Cardiac muscle cell (in vitro differentiated cells and primary cell): ENCODE results near the gene ZBTB9. TPM values are rescaled to one million over a fixed set of nuclear protein-coding genes. Genes with fewer than 3 reads are reported as not detected.

Source experiments
- DNase-seq, 2 donors: peaks; one replicate each; pipeline versions ENCODE4 v3.0.0 to v3.0.0-alpha.2; 2010 to 2017; ENCODE audit warnings: low read depth in 1 of 2, low spot score in 1 of 2
- H3K27ac ChIP-seq: fragments of 200-600 bp; sonication (generic); 2 replicates; pipeline ENCODE4 v1.5.1; 2016
- H3K27me3 ChIP-seq: fragments of 200-600 bp; sonication (generic); 2 replicates; pipeline ENCODE4 v1.6.0; 2016; ENCODE audit warnings: control low read depth
- H3K36me3 ChIP-seq: fragments of 200-600 bp; sonication (generic); 2 replicates; pipeline ENCODE4 v1.5.1; 2016; ENCODE audit warnings: control low read depth
- H3K4me1 ChIP-seq: fragments of 200-600 bp; sonication (generic); 2 replicates; pipeline ENCODE4 v1.8.1; 2017; ENCODE audit warnings: low read depth, mild to moderate bottlenecking, mixed run types
- H3K4me3 ChIP-seq: fragments of 200-600 bp; sonication (generic); 2 replicates; pipeline ENCODE4 v1.5.1; 2016; ENCODE audit warnings: mild to moderate bottlenecking
- H3K9me3 ChIP-seq: fragments of 200-600 bp; sonication (generic); 2 replicates; pipeline ENCODE4 v1.5.1; 2017; ENCODE audit warnings: low read depth, mild to moderate bottlenecking, control low read depth
- polyA plus RNA-seq: library from polyadenylated mRNA; unstranded; fragments of >200 nt; fragmentation: Nextera tagmentation; extraction: Ambion mirVana; gene quantifications from 2 replicates; pipeline ENCODE4 v1.2.1, GENCODE V29; 2016
- total RNA-seq: library from RNA; depleted of rRNA; stranded (reverse); fragments of >200 nt; gene quantifications from 2 replicates; pipeline ENCODE4 v1.2.3, GENCODE V29; 2016
- TF ChIP-seq, protein P1 (sequence below): IDR thresholded peaks from 2 replicates; pipeline ENCODE4 v1.5.1; 2012; ENCODE audit warnings: low read depth, mild to moderate bottlenecking, low read length

ZBTB9 gene
- total and polyA plus RNA-seq, 2 experiments from 2014 or later, result 5.5 to 9.5 TPM

DNA sequence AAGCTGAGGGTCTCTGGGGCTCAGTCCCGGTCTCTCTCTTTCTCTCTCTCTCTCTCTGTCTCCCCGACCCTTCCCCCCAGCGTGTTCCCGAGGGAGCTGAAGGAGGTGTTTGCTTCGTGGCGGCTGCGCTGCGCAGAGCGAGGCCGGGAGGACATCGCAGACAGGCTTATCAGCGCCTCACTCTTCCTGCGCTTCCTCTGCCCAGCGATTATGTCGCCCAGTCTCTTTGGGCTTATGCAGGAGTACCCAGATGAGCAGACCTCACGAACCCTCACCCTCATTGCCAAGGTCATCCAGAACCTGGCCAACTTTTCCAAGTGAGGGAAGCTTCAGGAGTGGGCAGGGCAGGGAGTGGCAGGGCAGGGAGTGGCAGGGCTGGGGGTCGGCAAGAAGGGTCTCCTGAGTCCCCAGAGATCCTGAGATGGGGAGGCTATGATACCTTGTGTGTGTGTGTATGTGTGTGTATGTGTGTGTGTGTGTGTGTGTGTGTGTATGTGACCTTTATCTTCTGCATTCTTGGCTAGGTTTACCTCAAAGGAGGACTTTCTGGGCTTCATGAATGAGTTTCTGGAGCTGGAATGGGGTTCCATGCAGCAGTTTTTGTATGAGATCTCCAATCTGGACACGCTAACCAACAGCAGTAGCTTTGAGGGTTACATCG lies 13.6 kb upstream of the ZBTB9 start:
- no peak overlapping the region for H3K27ac ChIP-seq
- H3K36me3 ChIP-seq, result peaks cover 55% of the 10 kb centered on the region
- H3K27me3 ChIP-seq, result no peaks in the 10 kb centered on the region
- DNase-seq, result no peak
- no peaks in the 10 kb centered on the region for H3K9me3 ChIP-seq
- TF ChIP-seq, protein P1, sequence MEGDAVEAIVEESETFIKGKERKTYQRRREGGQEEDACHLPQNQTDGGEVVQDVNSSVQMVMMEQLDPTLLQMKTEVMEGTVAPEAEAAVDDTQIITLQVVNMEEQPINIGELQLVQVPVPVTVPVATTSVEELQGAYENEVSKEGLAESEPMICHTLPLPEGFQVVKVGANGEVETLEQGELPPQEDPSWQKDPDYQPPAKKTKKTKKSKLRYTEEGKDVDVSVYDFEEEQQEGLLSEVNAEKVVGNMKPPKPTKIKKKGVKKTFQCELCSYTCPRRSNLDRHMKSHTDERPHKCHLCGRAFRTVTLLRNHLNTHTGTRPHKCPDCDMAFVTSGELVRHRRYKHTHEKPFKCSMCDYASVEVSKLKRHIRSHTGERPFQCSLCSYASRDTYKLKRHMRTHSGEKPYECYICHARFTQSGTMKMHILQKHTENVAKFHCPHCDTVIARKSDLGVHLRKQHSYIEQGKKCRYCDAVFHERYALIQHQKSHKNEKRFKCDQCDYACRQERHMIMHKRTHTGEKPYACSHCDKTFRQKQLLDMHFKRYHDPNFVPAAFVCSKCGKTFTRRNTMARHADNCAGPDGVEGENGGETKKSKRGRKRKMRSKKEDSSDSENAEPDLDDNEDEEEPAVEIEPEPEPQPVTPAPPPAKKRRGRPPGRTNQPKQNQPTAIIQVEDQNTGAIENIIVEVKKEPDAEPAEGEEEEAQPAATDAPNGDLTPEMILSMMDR, result no peak
- no peak overlapping the region for H3K4me3 ChIP-seq
- no peaks in the 10 kb centered on the region for H3K4me1 ChIP-seq

DNA sequence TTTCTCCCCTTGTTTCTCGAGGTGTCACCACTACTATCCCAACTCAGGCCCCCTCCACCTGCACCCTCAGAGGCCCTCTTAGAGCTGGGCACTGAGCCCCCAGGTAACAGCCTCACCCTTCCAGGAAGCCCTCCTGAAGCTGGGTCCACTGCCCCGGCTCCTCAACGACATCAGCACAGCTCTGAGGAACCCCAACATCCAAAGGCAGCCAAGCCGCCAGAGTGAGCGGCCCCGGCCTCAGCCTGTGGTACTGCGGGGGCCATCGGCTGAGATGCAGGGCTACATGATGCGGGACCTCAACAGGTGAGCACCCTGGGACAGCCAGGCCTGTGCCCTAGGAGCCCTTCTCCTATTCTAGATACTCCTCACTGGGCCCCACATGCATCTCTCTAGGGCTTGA lies 12.9 kb upstream of the ZBTB9 start:
- H3K36me3 ChIP-seq, result peaks cover 49% of the 10 kb centered on the region
- no peak overlapping the region for H3K27ac ChIP-seq
- TF ChIP-seq, protein P1, result no peak
- no peak for DNase-seq
- H3K4me3 ChIP-seq, result no peak overlapping the region
- no peaks in the 10 kb centered on the region for H3K27me3 ChIP-seq
- H3K4me1 ChIP-seq, result no peaks in the 10 kb centered on the region
- H3K9me3 ChIP-seq, result no peaks in the 10 kb centered on the region

DNA sequence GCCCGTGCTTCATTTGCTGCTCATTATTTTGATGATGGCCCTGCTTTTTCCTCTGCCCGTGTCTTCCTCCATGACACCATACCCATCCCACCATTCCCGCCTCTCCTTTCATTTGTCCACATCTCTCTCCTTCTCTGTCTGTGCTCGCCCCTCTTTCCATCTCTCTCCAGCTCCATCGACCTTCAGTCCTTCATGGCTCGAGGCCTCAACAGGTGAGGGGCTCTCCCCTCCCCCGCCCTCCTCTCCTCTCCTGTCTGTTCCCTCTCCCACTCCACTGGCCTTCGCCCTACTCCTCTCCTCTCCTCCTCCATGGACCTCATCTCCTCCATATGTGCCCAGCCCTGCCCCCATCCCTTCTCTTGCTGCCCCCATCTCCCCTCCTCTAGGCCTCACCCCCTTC lies 12.1 kb upstream of the ZBTB9 start:
- Histone ChIP-seq H3K27ac (no peak overlapping the region), H3K4me3 (no peak overlapping the region), H3K36me3 (peaks cover 50% of the 10 kb centered on the region), H3K27me3 (no peaks in the 10 kb centered on the region), H3K4me1 (no peaks in the 10 kb centered on the region), H3K9me3 (no peaks in the 10 kb centered on the region)
- TF ChIP-seq, protein P1, result no peak
- DNase-seq, result no peak

DNA sequence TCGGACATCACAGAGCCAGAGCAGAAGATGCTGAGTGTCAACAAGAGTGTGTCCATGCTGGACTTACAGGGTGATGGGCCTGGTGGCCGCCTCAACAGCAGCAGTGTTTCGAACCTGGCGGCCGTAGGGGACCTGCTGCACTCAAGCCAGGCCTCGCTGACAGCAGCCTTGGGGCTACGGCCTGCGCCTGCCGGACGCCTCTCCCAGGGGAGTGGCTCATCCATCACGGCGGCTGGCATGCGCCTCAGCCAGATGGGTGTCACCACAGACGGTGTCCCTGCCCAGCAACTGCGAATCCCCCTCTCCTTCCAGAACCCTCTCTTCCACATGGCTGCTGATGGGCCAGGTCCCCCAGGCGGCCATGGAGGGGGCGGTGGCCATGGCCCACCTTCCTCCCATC lies 11.4 kb upstream of the ZBTB9 start:
- TF ChIP-seq, protein P1, result no peak
- Histone ChIP-seq H3K4me3 (no peak overlapping the region), H3K36me3 (peaks cover 48% of the 10 kb centered on the region), H3K4me1 (no peaks in the 10 kb centered on the region), H3K9me3 (no peaks in the 10 kb centered on the region), H3K27me3 (no peaks in the 10 kb centered on the region), H3K27ac (no peak overlapping the region)
- no peak for DNase-seq

DNA sequence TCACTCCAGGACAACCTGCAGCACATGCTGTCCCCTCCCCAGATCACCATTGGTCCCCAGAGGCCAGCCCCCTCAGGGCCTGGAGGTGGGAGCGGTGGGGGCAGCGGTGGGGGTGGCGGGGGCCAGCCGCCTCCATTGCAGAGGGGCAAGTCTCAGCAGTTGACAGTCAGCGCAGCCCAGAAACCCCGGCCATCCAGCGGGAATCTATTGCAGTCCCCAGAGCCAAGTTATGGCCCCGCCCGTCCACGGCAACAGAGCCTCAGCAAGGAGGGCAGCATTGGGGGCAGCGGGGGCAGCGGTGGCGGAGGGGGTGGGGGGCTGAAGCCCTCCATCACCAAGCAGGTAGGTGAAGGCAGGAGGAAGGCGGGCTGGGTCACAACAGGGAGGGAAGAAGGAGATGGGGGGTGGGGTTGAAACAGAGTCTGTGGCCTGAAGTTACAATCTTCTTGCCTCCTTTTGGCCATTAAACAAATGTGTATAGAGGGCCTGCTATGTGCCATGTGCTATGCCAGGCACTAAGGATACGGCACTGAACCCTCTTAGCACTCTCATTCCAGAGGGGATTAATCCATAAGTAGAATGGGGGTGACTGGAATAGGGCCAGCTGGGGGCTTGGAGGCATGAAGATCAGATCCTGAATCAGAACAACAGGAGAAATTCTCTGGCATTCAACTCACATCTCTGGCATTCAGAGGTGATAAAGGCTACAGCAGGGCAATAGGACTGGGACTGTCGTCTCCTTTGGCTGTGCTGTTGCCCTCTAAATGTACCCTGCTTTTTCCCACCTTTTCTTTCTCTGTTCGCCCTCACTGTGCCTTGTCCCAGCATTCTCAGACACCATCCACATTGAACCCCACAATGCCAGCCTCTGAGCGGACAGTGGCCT lies 10.5 kb upstream of the ZBTB9 start:
- TF ChIP-seq, protein P1, result no peak
- peaks cover 43% of the 10 kb centered on the region for H3K36me3 ChIP-seq

More for the DNA sequence above, 10.5 kb upstream of the ZBTB9 start:
- Histone ChIP-seq H3K4me1 (no peaks in the 10 kb centered on the region), H3K9me3 (no peaks in the 10 kb centered on the region), H3K27me3 (no peaks in the 10 kb centered on the region), H3K27ac (peak overlapping the region; percentile 14), H3K4me3 (no peak overlapping the region)
- DNase-seq, result no peak
